Esophagus muscularis mucosa (tissue), 4 donors: ENCODE data around the gene PRDX6. TPM values are rescaled to one million over a fixed set of nuclear protein-coding genes. Genes with fewer than 3 reads are reported as not detected.
A peak's percentile ranks its signal among the peaks of the same experiment; 100 is the strongest.

Source experiments
- DNase-seq: peaks from one replicate; pipeline ENCODE4 v3.0.0-alpha.2; 2017; ENCODE audit errors: extremely low spot score
- H3K27ac ChIP-seq, 4 donors: fragments of 200-600 bp; sonication (generic); replicated peaks in 1 of 4; 1 replicate in 3 of 4; 2 replicates in 1 of 4; pipeline ENCODE4 v1.5.1; 2016 to 2019; ENCODE audit warnings: mild to moderate bottlenecking in 1 of 4
- H3K27me3 ChIP-seq, 4 donors: fragments of 200-600 bp; sonication (generic); one replicate each; pipeline versions ENCODE4 v1.5.1 to v1.6.0; 2016 to 2019
- H3K36me3 ChIP-seq, 4 donors: fragments of 200-600 bp; sonication (generic); one replicate each; pipeline ENCODE4 v1.5.1; 2016 to 2019
- H3K4me1 ChIP-seq, 4 donors: fragments of 200-600 bp; sonication (generic); one replicate each; pipeline ENCODE4 v1.5.1; 2016 to 2019
- H3K4me3 ChIP-seq, 4 donors: fragments of 200-600 bp; sonication (generic); 1 replicate in 2 of 4; 2 replicates in 2 of 4; pipeline ENCODE4 v1.5.1; 2016 to 2019; ENCODE audit warnings: mild to moderate bottlenecking in 4 of 4, moderate library complexity in 1 of 4
- H3K9me3 ChIP-seq, 4 donors: fragments of 200-600 bp; sonication (generic); 1 replicate in 3 of 4; 2 replicates in 1 of 4; pipeline ENCODE4 v1.5.1; 2016 to 2019
- CTCF ChIP-seq, 3 experiments: fragments of 200-600 bp in 2 of 3; fragments of 450-650 bp in 1 of 3; sonication (generic) in 2 of 3; IDR thresholded peaks; one replicate each; pipeline ENCODE4 v1.5.1; 2017 to 2019; ENCODE audit warnings: antibody characterized with exemption in 3 of 3, mild to moderate bottlenecking in 2 of 3, moderate library complexity in 1 of 3
- EP300 ChIP-seq: sonication (generic); formaldehyde crosslinking; IDR thresholded peaks from one replicate; pipeline ENCODE4 v1.6.1; 2017; ENCODE audit warnings: antibody characterized with exemption
- POLR2A ChIP-seq: fragments of 450-650 bp; IDR thresholded peaks from one replicate; pipeline ENCODE4 v1.6.1; 2017; ENCODE audit warnings: antibody characterized with exemption, moderate library complexity, mild to moderate bottlenecking, low read depth
- POLR2AphosphoS5 ChIP-seq, 2 donors: sonication (generic); formaldehyde crosslinking; IDR thresholded peaks; one replicate each; pipeline ENCODE4 v1.6.1; 2017; ENCODE audit warnings: antibody characterized with exemption in 2 of 2
- WGBS: methylation state at CpG from one replicate; pipeline ENCODE4 v1.1.5; 2018; 5-methylcytosine and 5-hydroxymethylcytosine counted together
- intact Hi-C: fragments of 100-400 bp; cut with DNase I; formaldehyde crosslinking; loops from one replicate; pipeline ENCODE4 v1.15.1; 2023
- total RNA-seq, 4 donors: library from RNA; depleted of rRNA; stranded (reverse); fragments of >200 nt; gene quantifications; one replicate each; pipeline versions ENCODE4 v1.1.0 to v1.2.1, GENCODE V29; 2016

Gene PRDX6
- total RNA-seq, 4 donors from 2014 or later: 319 to 529 (median 375) TPM

DNA sequence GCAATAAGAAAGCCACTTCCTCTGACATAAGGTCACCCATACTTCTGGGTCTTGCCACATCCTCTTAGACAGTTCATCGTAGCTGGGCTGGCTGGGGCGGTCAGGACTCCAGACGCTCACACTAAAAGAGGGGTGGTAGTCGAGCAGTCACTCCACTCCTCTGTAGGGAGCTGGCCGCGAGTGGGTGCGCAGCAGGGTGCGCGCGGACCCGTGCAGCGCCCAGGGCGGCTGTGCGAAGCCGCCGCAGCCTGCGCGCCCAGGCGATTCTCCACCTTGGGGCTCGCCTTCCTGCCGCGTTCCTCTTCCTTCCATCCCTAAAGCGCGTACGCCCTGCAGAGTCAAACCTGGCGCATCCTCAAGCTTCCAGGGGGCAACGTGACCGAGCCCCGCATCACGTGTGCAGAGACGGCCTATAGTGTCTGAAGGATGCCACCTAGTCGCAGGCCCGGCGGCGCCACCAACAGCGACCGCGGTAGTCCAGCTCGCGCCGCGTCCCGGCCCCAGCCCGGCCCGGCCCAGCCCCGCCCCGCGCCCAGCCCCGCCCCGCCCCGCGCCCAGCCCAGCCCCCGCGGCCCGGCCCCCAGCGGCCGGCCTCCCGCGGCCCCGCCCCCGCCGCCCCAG lies 360 bp upstream of the PRDX6 start:
- TF ChIP-seq POLR2A (peak; percentile 18), EP300 (no peak), CTCF (IDR thresholded peaks at IDR 0.05) (no peak), POLR2AphosphoS5 (IDR thresholded peaks at IDR 0.05) (peak; percentile 83 to 92)
- intact Hi-C loops: loop anchor here (1.0 kb wide), 1 partner anchor 45 kb away; no protein-coding TSS in a partner anchor

GRCh38 chr1:173478094-173478674 lies 1.0 kb downstream of the PRDX6 start:
- Histone ChIP-seq H3K27ac (peak overlapping the region; percentile 97 to 100 (median 100)), H3K4me3 (peak overlapping the region; percentile 85 to 95 (median 93)), H3K27me3 (no peaks in the 10 kb centered on the region), H3K4me1 (peaks cover 61 to 67% (median 64%) of the 10 kb centered on the region in 4 donors), H3K9me3 (no peaks in the 10 kb centered on the region), H3K36me3 (peaks cover 17 to 28% (median 25%) of the 10 kb centered on the region in 4 donors)
- DNase-seq: no peak
- 8% methylated on average over 9 of the region's 9 CpGs for WGBS
- TF ChIP-seq POLR2AphosphoS5 (IDR thresholded peaks at IDR 0.05): peak; percentile 81 to 84
- no peak for TF ChIP-seq POLR2A
- intact Hi-C loops: no loop called here

More for the DNA sequence above, 360 bp upstream of the PRDX6 start:
- Histone ChIP-seq H3K4me1 (peaks cover 60 to 79% (median 75%) of the 10 kb centered on the region in 4 donors), H3K27ac (peak overlapping the region; percentile 97 to 100 (median 100)), H3K36me3 (peaks cover 3 to 13% (median 11%) of the 10 kb centered on the region in 4 donors), H3K4me3 (peak overlapping the region; percentile 85 to 95 (median 93)), H3K27me3 (no peaks in the 10 kb centered on the region), H3K9me3 (no peaks in the 10 kb centered on the region)
- whole genome bisulfite sequencing: 0% methylated on average over 16 of the region's 62 CpGs
- DNase-seq: peak; percentile 96

DNA sequence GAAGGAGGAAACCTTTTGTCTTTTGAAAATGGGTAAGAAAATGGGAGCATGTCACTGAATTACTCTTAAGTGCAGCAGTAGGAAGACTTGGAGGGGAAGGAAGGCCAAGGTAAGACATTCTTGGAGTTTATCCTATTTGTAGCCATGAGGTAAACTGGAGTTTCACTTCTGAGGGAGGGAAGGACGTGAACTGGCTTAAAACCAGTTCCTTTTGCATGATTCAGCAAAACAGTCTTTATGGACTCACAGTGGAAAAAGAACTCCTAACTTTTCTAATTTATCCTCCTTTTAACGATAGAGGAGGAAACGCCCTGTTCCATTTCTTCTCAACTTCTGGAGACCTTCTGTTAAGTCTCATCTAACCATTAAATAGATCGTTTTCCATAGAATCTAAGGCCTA lies 2.5 kb downstream of the PRDX6 start:
- DNase-seq: no peak
- Histone ChIP-seq H3K4me1 (peaks cover 47 to 52% (median 52%) of the 10 kb centered on the region in 4 donors), H3K9me3 (no peaks in the 10 kb centered on the region), H3K27ac (peak overlapping the region; percentile 5 to 100 (median 52)), H3K27me3 (no peaks in the 10 kb centered on the region), H3K36me3 (peaks cover 29 to 42% (median 35%) of the 10 kb centered on the region in 4 donors), H3K4me3 (peak overlapping the region; percentile 85 to 95 (median 93))
- TF ChIP-seq POLR2AphosphoS5 (IDR thresholded peaks at IDR 0.05): no peak
- no peak for TF ChIP-seq POLR2A
- TF ChIP-seq CTCF (IDR thresholded peaks at IDR 0.05): no peak
- TF ChIP-seq EP300: no peak
- 76% methylated on average over 4 of the region's 4 CpGs for WGBS
- intact Hi-C loops: loop anchor here (10.0 kb wide), 1 partner anchor 235 kb away; the partner anchor contains the start of gene KLHL20

GRCh38 chr1:173481195-173481772 lies 4.1 kb downstream of the PRDX6 start:
- no peaks in the 10 kb centered on the region for H3K9me3 ChIP-seq
- intact Hi-C loops: loop anchor here (10.0 kb wide), 1 partner anchor 234 kb away; the partner anchor contains the start of gene KLHL20
- DNase-seq: no peak
- 79% methylated on average over 1 of the region's 1 CpG for WGBS
- H3K27ac ChIP-seq: no peak overlapping the region
- H3K4me3 ChIP-seq: no peak overlapping the region
- no peaks in the 10 kb centered on the region for H3K27me3 ChIP-seq
- TF ChIP-seq EP300 (no peak), CTCF (IDR thresholded peaks at IDR 0.05) (no peak), POLR2AphosphoS5 (IDR thresholded peaks at IDR 0.05) (no peak), POLR2A (no peak)
- H3K4me1 ChIP-seq: peaks cover 31 to 39% (median 37%) of the 10 kb centered on the region in 4 donors
- H3K36me3 ChIP-seq: peaks cover 45 to 59% (median 51%) of the 10 kb centered on the region in 4 donors

GRCh38 chr1:173482683-173483082 lies 5.5 kb downstream of the PRDX6 start:
- Histone ChIP-seq H3K9me3 (no peaks in the 10 kb centered on the region), H3K4me3 (no peak overlapping the region), H3K27ac (no peak overlapping the region), H3K27me3 (no peaks in the 10 kb centered on the region), H3K4me1 (peaks cover 30 to 37% (median 35%) of the 10 kb centered on the region in 4 donors), H3K36me3 (peaks cover 59 to 72% (median 65%) of the 10 kb centered on the region in 4 donors)
- 81% methylated on average over 1 of the region's 1 CpG for WGBS
- no peak for TF ChIP-seq CTCF (IDR thresholded peaks at IDR 0.05)
- TF ChIP-seq POLR2AphosphoS5 (IDR thresholded peaks at IDR 0.05): no peak
- TF ChIP-seq EP300: no peak
- no peak for TF ChIP-seq POLR2A
- DNase-seq: no peak
- intact Hi-C loops: loop anchor here (10.0 kb wide), 1 partner anchor 232 kb away; the partner anchor contains the start of gene KLHL20
